ENCODE measurements around the gene FAM120B.

Gene FAM120B

DNA sequence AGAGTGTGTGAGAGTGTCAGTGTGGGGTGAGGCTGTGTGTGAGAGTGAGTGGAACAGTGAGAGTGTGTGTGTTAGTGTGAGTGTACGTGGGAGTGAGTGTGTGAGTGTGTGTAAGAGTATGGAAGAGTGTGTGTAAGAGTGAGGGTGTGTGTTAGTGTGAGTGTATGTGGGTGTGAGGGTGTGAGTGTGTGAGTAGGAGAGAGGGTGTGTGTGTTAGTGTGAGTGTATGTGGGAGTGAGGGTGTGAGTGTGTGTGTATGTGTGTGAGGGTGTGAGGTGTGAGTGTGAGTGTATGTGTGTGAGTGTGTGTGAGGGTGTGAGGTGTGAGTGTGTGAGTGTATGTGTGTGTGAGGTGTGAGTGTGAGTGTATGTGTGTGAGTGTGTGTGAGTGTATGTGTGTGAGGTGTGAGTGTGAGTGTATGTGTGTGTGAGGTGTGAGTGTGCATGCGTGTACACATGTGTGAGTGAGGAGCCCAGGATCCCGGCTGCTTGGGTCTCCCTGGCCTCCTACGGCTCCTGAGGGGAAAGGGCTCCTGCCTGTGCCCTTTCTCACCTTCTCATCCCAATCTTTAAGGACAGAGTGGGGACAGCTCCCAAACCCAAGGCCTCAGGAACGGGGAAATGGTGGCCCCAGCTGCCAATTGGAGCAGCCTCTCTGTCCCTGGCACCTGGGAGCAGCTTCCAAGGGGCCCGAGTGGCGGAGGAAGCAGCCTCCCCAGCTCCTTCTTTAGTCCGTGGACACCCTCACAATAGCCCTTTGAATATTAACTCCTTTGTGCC is 146.4 kb downstream of the FAM120B start:
- TF ChIP-seq, protein P1, sequence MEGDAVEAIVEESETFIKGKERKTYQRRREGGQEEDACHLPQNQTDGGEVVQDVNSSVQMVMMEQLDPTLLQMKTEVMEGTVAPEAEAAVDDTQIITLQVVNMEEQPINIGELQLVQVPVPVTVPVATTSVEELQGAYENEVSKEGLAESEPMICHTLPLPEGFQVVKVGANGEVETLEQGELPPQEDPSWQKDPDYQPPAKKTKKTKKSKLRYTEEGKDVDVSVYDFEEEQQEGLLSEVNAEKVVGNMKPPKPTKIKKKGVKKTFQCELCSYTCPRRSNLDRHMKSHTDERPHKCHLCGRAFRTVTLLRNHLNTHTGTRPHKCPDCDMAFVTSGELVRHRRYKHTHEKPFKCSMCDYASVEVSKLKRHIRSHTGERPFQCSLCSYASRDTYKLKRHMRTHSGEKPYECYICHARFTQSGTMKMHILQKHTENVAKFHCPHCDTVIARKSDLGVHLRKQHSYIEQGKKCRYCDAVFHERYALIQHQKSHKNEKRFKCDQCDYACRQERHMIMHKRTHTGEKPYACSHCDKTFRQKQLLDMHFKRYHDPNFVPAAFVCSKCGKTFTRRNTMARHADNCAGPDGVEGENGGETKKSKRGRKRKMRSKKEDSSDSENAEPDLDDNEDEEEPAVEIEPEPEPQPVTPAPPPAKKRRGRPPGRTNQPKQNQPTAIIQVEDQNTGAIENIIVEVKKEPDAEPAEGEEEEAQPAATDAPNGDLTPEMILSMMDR (conservative IDR thresholded peaks at IDR 0.05; ENCODE audit: low read depth, low read length) = no peak

DNA sequence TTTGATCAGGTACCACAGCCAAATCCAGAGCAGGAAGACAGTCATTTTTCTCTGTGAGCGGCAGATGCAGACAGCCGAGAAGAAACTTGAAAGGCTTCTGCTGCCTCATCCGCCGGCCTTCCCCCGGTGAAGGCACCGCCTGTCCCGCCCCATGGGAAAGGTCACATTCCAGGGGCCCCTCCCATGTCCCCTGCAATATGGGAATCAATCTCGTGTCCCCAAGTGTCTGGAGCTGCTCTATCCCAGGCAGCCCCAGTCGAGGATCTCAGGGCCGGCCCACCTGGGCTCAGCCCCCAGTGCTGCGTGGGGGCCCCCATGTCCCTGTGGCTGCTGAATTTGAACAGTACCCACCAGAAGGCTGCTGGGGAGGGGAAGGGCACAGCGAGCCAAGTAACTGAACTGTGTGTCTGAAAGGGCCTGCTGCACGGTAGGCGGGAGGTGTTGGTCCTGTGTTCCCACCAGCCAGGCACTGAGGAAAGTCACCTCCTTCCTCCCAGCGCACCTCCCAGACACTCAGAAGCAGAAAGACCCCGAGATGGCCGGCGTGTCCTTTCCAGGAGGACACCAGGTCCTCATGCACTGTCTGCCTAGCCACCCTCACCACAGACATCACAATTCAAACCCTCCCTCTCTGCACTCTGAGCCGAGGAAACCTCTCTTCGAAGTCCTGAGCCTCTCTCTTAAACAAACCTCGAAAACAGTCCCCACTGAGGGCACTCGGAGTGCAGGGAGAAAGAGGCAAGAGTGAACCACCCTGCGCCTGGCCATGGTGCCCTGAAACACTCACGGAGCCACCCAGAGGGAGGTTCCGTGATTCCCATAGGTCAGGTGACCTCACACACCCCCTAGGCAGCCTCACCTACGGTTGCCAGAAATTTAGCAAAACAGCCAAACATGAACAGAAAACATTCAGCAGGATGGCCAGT is 147.3 kb downstream of the FAM120B start:
- DNase-seq (ENCODE audit: low read depth) = no peak

More for the DNA sequence above, 146.4 kb downstream of the FAM120B start:
- no peak overlapping the region for H3K4me3 ChIP-seq (ENCODE audit: low read depth, low read length)
- DNase-seq (ENCODE audit: low read depth) = no peak

DNA sequence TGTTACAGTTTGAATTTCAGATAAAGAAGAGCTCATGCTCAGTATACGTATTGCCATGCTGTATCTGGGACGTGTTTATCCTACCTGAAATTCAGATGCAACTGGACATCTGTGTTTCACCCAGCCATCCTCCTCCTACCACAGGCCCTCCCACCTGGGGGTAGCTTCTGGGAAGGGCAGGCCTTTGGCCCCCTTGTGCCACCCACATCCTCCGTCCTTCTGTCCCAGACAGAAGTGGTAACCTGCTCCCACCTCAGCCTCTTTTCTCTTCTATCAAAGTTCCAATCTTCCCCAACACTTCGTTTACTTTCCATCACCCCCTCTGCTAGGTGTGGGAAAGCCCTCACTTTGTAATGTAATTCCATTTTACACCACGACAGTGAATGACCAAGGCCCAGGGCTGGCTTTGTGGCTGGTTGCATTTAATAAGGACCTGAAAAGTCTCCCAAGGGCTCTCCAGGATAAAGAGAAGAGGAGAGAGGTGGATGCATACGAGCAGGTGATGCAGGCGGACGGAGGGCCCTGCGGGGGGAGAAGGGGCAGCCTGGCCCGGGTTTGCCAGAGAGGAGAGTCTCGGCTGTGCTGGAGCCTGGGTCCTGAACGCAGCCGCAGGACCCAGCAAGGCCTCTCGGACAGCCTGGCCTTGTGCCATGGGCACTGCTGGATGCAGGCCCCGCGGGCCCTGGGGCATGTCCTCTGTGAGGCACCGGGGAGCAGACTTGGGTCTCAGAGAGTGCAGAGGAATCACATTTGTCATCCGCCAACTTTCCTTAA is 148.1 kb downstream of the FAM120B start:
- no peak overlapping the region for H3K4me3 ChIP-seq (ENCODE audit: low read depth, low read length)
- TF ChIP-seq, protein P1 (conservative IDR thresholded peaks at IDR 0.05; ENCODE audit: low read depth, low read length) = no peak
- no peak for DNase-seq (ENCODE audit: low read depth)

More for the DNA sequence above, 147.3 kb downstream of the FAM120B start:
- TF ChIP-seq, protein P1 (conservative IDR thresholded peaks at IDR 0.05; ENCODE audit: low read depth, low read length) = no peak
- H3K4me3 ChIP-seq (ENCODE audit: low read depth, low read length) = no peak overlapping the region

DNA sequence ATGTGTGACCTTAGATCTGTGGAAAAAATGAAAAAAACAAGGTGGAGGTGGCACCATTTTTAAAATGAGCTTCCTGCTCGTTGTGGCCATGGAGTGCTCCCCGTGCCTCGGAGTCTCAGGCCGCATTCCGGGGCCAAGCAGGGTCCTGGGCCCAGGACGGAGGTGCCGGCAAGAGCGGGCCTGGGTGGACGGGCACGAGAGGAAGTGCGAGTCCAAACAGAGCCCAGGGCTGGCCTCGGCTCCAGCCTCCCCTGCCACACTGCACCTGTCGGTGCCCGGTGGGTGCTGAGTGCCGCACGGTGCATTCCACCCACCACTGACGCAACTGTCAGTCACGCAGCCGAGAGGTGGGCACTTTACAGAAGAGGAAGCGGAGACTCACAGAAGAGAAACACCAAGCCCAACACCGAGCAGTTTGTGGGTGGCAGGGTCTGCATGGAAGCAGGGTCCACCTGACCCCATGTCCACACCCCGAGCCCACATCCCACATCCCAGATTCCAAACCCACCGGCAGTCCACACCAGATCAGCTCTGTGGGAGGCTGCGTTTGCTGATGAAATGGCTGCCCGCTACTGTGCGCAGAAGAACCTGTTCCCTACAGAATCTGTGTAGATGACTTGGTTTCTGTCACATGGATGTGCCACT is 148.9 kb downstream of the FAM120B start:
- DNase-seq (ENCODE audit: low read depth) = no peak

DNA sequence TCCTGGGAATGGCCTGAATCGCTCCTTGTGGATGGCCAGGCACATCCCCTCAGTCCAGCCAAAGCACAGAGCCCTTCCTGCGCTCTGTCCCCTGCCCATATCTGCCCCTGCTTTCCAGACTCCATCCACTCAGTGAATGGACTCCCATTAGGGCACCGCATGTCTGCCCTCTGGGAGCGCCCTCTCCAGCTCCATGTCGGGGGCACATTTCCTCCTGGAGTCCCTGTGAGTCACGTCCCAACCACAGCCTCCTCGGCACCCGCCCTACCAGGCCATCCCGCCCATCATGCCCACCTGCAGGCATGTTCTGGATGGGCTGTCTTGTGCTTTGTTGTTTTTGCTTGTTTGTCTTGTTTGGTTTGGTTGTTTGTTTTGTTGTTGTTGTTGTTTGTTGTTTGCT is 149.8 kb downstream of the FAM120B start:
- TF ChIP-seq, protein P1 (conservative IDR thresholded peaks at IDR 0.05; ENCODE audit: low read depth, low read length) = no peak
- H3K4me3 ChIP-seq (ENCODE audit: low read depth, low read length) = no peak overlapping the region
- DNase-seq (ENCODE audit: low read depth) = no peak

More for the DNA sequence above, 148.9 kb downstream of the FAM120B start:
- no peak overlapping the region for H3K4me3 ChIP-seq (ENCODE audit: low read depth, low read length)
- TF ChIP-seq, protein P1 (conservative IDR thresholded peaks at IDR 0.05; ENCODE audit: low read depth, low read length) = no peak
